ENCODE measurements around the gene FA2H.

GRCh38 chr16:74745109-74745615, 29.5 kb downstream of the FA2H start:
- no peak for TF ChIP-seq CTCF (IDR thresholded peaks at IDR 0.05)
- TF ChIP-seq POLR2A (IDR thresholded peaks at IDR 0.05), result no peak
